Measurements from ENCODE around the gene FOXO4.

The FOXO4 gene

GRCh38 chrX:71099736-71100135 lies 4.1 kb downstream of the FOXO4 start:
- no peak for TF ChIP-seq CTCF (IDR thresholded peaks at IDR 0.05; ENCODE audit: low read depth, low read length)
- DNase-seq (ENCODE audit: extremely low read depth, low read depth), result no peak

- TF ChIP-seq CTCF (IDR thresholded peaks at IDR 0.05; ENCODE audit: low read depth, low read length), result no peak
- no peak for DNase-seq (ENCODE audit: extremely low read depth, low read depth)
Measured at GRCh38 chrX:71100581-71101505, 5.2 kb downstream of the FOXO4 start.

- DNase-seq (ENCODE audit: extremely low read depth, low read depth), result no peak
- TF ChIP-seq CTCF (IDR thresholded peaks at IDR 0.05; ENCODE audit: low read depth, low read length), result no peak
Measured at GRCh38 chrX:71102292-71102691, 6.6 kb downstream of the FOXO4 start.

GRCh38 chrX:71103110-71103983 lies 7.7 kb downstream of the FOXO4 start:
- TF ChIP-seq CTCF (IDR thresholded peaks at IDR 0.05; ENCODE audit: low read depth, low read length), result no peak
- no peak for DNase-seq (ENCODE audit: extremely low read depth, low read depth)

GRCh38 chrX:71105628-71106027 lies 10.0 kb downstream of the FOXO4 start:
- TF ChIP-seq CTCF (IDR thresholded peaks at IDR 0.05; ENCODE audit: low read depth, low read length), result no peak
- no peak for DNase-seq (ENCODE audit: extremely low read depth, low read depth)

GRCh38 chrX:71106427-71106826 lies 10.8 kb downstream of the FOXO4 start, which contains the start of gene CXorf65:
TSS of gene CXorf65 (minus strand) at chrX:71106740. CDS start at chrX:71106556, 184 bp downstream.
- no peak for DNase-seq (ENCODE audit: extremely low read depth, low read depth)
- TF ChIP-seq CTCF (IDR thresholded peaks at IDR 0.05; ENCODE audit: low read depth, low read length), result no peak

GRCh38 chrX:71107245-71107644 lies 11.6 kb downstream of the FOXO4 start:
- no peak for TF ChIP-seq CTCF (IDR thresholded peaks at IDR 0.05; ENCODE audit: low read depth, low read length)
- DNase-seq (ENCODE audit: extremely low read depth, low read depth), result no peak
